Prostate gland (tissue), 2 donors: ENCODE data around the gene SLC25A34.

Experiments used
- CTCF ChIP-seq, 4 experiments: fragments of 200-600 bp in 2 of 4; fragments of 450-650 bp in 2 of 4; sonication (generic) in 2 of 4; IDR thresholded peaks; 1 replicate in 3 of 4; 2 replicates in 1 of 4; pipeline ENCODE4 v1.5.1; 2016 to 2019; ENCODE audit warnings: antibody characterized with exemption in 4 of 4, mild to moderate bottlenecking in 2 of 4, moderate library complexity in 2 of 4
- POLR2A ChIP-seq: fragments of 450-650 bp; IDR thresholded peaks from one replicate; pipeline ENCODE4 v1.6.1; 2016; ENCODE audit warnings: antibody characterized with exemption, mild to moderate bottlenecking
- POLR2AphosphoS5 ChIP-seq: sonication (generic); formaldehyde crosslinking; IDR thresholded peaks from one replicate; pipeline ENCODE4 v1.6.1; 2017; ENCODE audit warnings: antibody characterized with exemption

- no peak for TF ChIP-seq CTCF (IDR thresholded peaks at IDR 0.05)
- no peak for TF ChIP-seq POLR2A
- no peak for TF ChIP-seq POLR2AphosphoS5
These were observed 13.6 kb downstream of the SLC25A34 start for GRCh38 chr1:15749399-15750291.
